ENCODE results near the gene MUC13.

Gene MUC13

DNA sequence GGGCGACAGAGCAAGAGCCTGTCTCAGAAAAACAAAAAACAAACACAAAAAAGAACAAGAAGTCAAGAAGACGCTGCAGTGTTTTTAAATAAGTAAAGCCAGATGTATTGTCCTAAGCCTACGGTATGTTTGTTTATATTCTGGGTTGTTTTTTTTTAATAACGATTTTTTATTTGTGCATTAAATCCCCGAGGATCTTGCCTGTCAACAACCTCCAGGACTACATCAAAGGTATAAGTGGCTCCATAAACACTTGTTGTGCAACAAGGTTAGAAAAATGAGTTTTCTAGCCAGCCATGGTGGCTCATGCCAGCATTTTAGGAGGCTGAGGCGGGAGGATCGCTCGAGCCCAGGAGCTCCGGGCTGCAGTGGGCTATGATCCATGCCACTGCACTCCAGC, 73.5 kb downstream of the MUC13 start:
- H3K27me3 ChIP-seq (ENCODE audit: insufficient read depth, poor library complexity, severe bottlenecking), result no peaks in the 10 kb centered on the region
- H3K4me3 ChIP-seq (replicated peaks; ENCODE audit: insufficient read depth, low read length), result no peak overlapping the region

GRCh38 chr3:124860599-124860998, 74.0 kb downstream of the MUC13 start:
- DNase-seq (ENCODE audit: low read depth in 1 of 2, low spot score in 1 of 2), result no peak
- H3K4me3 ChIP-seq (replicated peaks; ENCODE audit: insufficient read depth, low read length), result no peak overlapping the region
- H3K27ac ChIP-seq (replicated peaks), result no peak overlapping the region
- H3K27me3 ChIP-seq (ENCODE audit: insufficient read depth, poor library complexity, severe bottlenecking), result no peaks in the 10 kb centered on the region
- TF ChIP-seq SPI1 (IDR thresholded peaks at IDR 0.05; ENCODE audit: borderline replicate concordance, low read depth) (no peak), CTCF (IDR thresholded peaks at IDR 0.05; ENCODE audit: insufficient read depth, low read length) (no peak), REST (IDR thresholded peaks at IDR 0.05; ENCODE audit: insufficient replicate concordance, low read depth) (no peak), GABPA (IDR thresholded peaks at IDR 0.05; ENCODE audit: low read depth) (no peak), POLR2AphosphoS5 (IDR thresholded peaks at IDR 0.05; ENCODE audit: low read depth) (no peak)

More for the DNA sequence above, 73.5 kb downstream of the MUC13 start:
- no peak overlapping the region for H3K27ac ChIP-seq (replicated peaks)
- no peak for TF ChIP-seq POLR2AphosphoS5 (IDR thresholded peaks at IDR 0.05; ENCODE audit: low read depth)
- no peak for TF ChIP-seq REST (IDR thresholded peaks at IDR 0.05; ENCODE audit: insufficient replicate concordance, low read depth)
- no peak for TF ChIP-seq SPI1 (IDR thresholded peaks at IDR 0.05; ENCODE audit: borderline replicate concordance, low read depth)
- TF ChIP-seq CTCF (IDR thresholded peaks at IDR 0.05; ENCODE audit: insufficient read depth, low read length), result no peak
- no peak for TF ChIP-seq GABPA (IDR thresholded peaks at IDR 0.05; ENCODE audit: low read depth)
- DNase-seq (ENCODE audit: low read depth in 1 of 2, low spot score in 1 of 2), result no peak

GRCh38 chr3:124859025-124859424, 75.5 kb downstream of the MUC13 start:
- H3K27me3 ChIP-seq (ENCODE audit: insufficient read depth, poor library complexity, severe bottlenecking), result peaks cover 4% of the 10 kb centered on the region
- DNase-seq (ENCODE audit: low read depth in 1 of 2, low spot score in 1 of 2), result no peak
- no peak overlapping the region for H3K27ac ChIP-seq (replicated peaks)
- no peak for TF ChIP-seq SPI1 (IDR thresholded peaks at IDR 0.05; ENCODE audit: borderline replicate concordance, low read depth)
- H3K4me3 ChIP-seq (replicated peaks; ENCODE audit: insufficient read depth, low read length), result no peak overlapping the region

- TF ChIP-seq REST (IDR thresholded peaks at IDR 0.05; ENCODE audit: insufficient replicate concordance, low read depth) (no peak), GABPA (IDR thresholded peaks at IDR 0.05; ENCODE audit: low read depth) (no peak), CTCF (IDR thresholded peaks at IDR 0.05; ENCODE audit: insufficient read depth, low read length) (no peak), SPI1 (IDR thresholded peaks at IDR 0.05; ENCODE audit: borderline replicate concordance, low read depth) (no peak), POLR2AphosphoS5 (IDR thresholded peaks at IDR 0.05; ENCODE audit: low read depth) (no peak)
- Histone ChIP-seq H3K27me3 (ENCODE audit: insufficient read depth, poor library complexity, severe bottlenecking) (peaks cover 4% of the 10 kb centered on the region), H3K27ac (replicated peaks) (no peak overlapping the region), H3K4me3 (replicated peaks; ENCODE audit: insufficient read depth, low read length) (no peak overlapping the region)
- DNase-seq (ENCODE audit: low read depth in 1 of 2, low spot score in 1 of 2), result no peak
Observed at GRCh38 chr3:124858275-124858674, 76.3 kb downstream of the MUC13 start.

Measured in HL-60 (cell line).